Measurements from ENCODE around the gene CCSER1.

The CCSER1 gene

DNA sequence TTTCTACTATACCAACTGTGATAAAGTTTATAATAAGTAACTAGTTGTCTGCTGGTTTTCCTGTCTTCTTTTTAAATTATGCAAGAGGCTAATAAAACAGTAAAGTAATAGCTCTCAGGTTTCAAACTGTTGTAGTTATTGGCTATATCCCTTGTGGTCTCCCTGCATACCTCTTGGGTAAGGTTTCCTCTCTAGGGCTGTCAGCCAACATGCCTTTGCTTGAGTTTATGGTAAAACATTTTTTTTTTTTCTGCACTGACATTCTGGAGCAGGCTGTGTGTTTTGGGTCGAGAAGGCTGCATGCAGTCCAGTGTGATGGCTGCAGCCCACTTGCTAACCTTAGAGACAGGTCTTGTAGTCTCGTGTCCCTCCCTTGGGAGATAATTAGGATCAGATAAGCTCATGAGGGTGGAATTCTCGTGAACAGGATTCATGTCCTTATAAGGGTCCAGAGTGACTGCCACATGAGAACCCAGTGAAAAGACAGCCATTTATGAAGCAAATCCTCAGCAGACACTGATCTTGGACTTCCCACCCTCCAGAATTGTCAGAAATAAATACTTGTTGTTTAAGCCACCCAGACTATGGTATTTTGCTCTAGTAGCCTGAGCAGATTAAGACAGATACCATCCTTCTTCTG lies 831.2 kb downstream of the CCSER1 start:
- DNase-seq (ENCODE audit: low read depth), result no peak

DNA sequence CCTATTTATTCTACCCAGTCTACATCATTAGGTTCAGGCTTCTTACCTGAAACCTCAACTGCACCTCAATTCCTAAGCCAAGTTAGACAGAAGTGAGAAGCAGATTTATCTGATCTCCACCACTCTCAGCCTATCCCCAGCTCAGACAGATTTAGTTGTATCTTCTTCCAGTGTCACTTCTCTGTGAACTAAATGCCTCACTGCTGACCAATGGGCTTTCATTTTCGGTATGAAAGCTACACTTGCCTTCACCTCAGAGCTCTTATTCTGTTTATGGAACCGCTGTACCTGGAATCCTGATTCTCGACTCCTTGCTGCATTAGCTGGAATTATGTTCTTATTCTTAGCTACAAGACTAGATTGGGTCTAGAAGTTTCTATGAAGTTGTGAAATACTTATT lies 833.2 kb downstream of the CCSER1 start:
- no peak for DNase-seq (ENCODE audit: low read depth)

GRCh38 chr4:90960840-90961239 lies 833.6 kb downstream of the CCSER1 start:
- no peak for DNase-seq (ENCODE audit: low read depth)

- DNase-seq (ENCODE audit: low read depth), result no peak
Measured at GRCh38 chr4:90970021-90970420, 842.8 kb downstream of the CCSER1 start.

DNA sequence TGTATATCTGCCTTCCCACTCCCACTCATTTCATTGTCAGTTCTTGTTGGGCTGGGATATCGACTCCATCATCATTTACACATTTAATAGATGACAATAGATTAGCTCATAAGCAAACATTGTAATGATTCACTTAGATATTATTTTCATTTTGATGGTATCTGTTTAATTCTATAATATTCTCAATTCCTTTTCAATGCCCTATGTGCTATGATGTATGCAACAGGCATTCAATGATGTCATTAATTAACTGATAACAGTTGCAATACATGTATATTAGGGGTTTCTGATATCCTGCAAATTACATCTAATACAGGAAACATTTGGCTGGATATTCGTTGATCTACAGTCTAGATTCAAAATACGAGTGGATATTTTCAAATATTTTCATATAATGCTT lies 850.5 kb downstream of the CCSER1 start:
- DNase-seq (ENCODE audit: low read depth), result no peak

DNA sequence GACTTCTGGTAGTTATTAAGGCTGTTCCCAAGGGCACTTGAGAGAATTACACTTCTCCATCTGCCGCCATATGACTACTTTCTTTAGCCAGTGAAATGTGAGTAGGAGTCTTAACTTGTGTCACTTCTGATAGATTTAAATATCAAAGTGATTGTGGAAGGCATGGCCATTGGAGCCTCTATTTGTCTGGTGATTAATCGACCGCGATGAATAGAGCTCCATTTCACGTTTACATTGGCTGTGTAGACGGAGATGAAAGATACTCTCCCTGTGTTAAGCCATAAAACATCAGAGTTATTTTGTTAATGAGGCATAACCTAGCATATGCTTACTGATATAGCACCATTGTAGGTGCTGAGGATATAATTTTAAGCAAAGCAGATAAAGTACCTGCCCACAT lies 852.4 kb downstream of the CCSER1 start:
- DNase-seq (ENCODE audit: low read depth), result no peak

DNA sequence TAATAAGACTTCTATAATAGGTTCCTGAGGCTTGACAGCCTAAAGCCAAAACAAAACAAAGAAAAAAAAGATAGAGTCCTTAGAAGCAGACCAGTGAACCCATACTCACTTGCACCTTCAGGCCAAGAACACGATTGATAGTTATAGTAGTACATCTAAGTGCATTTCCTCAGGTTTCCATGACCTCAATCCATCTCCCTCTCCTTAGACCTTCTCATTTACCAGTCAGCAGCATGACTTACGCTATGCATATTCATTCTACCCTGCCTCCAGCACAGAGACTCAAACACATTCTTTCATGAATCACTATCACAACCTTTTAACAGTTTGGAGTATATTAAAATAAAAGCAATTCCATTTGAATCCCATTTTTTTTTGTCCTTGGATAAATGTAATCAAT lies 855.6 kb downstream of the CCSER1 start:
- DNase-seq (ENCODE audit: low read depth), result no peak

DNA sequence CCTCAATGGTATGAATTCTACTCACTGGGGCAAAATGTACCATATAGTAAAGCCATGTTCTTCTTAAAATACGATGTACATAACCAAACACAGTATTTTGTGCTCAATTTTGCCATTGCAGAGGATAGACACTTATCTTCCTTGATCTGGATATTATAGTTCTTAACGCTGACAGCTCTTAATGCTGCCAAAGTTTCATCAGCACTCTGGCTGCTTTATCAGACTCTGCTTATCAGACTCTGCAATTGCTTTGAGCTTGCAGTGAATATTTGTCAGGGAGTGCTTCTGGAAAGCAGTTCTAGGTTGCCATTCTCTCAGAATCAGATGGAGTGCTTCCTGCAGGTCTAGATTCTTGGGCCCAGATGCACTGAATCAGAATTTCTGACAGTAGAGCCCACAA lies 863.1 kb downstream of the CCSER1 start:
- no peak for DNase-seq (ENCODE audit: low read depth)

- DNase-seq (ENCODE audit: low read depth), result no peak
Measured at GRCh38 chr4:90992213-90992612, 865.0 kb downstream of the CCSER1 start.

DNA sequence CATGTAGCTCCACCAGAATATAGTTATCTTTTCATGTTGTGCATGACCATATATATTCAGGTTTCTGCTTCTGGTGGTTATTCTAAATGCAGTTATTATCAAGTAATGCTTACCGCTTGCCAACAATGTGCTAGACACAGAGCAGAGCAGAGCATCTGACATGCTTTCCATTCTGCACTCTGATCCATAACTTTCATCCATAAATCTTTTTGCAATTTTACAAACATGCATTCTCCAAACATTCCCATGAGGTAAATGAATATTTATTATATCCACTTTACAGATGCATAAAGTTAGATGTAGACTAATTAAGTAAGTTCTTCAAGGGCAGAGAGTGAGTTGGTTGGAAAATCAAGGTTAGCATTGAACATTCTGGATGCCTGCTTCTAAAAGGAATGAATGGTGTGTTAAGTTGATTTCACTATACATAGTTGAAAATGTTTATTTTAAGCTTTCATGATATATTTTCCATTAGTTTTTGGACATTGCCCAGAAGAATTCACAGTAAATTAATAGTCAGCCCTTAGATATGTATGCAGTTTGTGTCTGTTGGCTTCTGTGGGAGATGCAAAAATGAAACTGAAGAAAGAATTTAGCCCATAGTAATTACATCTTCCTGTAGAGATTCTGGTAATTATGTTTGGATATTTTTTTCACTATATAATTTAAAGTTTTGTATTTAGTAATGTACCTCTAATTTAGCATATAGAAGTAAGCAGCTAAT lies 867.8 kb downstream of the CCSER1 start:
- no peak for DNase-seq (ENCODE audit: low read depth)

DNA sequence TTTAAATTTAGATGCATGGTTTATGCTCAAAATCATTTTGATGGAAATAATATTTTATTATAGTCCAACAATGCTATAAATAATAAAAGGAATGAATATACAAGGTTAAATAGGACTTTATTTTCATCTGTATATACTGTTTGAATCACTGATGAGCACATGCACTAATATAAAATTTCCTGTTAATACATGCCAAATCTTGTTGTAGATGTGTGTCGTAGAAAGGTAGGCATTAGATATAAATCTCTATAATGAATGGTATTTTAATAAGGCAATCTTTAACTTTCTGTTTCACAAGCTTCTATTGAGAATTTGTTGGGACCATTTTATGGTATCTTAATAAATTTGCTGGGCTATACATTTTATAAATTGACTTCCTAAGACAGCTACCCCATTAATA lies 868.8 kb downstream of the CCSER1 start:
- no peak for DNase-seq (ENCODE audit: low read depth)

GRCh38 chr4:90996813-90997212 lies 869.6 kb downstream of the CCSER1 start:
- no peak for DNase-seq (ENCODE audit: low read depth)

- DNase-seq (ENCODE audit: low read depth), result no peak
Measured at GRCh38 chr4:91015861-91016260, 888.7 kb downstream of the CCSER1 start.

DNA sequence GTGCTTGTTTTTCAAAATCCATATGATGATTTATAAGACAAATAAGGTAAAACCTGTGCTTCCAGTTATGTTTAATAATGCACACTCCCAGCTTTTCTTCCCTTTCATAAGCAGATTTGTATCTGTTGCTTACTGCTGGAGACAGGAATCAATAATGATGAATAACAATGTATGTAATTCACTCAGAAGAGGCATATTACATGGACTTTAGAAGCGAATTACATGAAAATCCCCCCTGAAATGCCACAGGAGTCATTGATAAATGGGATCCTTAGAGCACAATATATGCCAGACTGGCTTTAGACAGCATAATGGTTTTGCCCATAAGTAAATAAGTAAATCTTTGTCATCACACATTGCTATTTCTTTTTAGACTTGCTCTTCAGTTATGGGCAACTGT lies 892.3 kb downstream of the CCSER1 start:
- no peak for DNase-seq (ENCODE audit: low read depth)

- no peak for DNase-seq (ENCODE audit: low read depth)
Measured at GRCh38 chr4:91025241-91026148, 898.3 kb downstream of the CCSER1 start.

DNA sequence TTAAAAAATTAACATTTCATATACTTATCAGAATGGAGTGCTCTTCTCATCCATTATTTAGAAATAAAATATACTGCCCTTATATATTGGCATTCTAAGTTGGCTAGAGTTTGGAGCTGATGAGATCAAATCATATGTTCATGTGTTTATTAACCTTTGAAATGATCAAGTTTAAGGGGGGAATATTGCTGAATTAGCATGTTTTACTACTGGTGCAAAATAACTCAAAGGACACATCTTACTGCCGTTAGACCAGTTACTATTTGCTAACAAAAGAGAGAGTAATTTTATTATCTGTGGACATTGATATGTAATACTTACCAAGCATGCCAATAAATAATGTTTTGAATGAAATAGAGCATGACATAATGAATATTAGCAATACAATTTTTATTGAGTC lies 901.0 kb downstream of the CCSER1 start:
- DNase-seq (ENCODE audit: low read depth), result no peak

DNA sequence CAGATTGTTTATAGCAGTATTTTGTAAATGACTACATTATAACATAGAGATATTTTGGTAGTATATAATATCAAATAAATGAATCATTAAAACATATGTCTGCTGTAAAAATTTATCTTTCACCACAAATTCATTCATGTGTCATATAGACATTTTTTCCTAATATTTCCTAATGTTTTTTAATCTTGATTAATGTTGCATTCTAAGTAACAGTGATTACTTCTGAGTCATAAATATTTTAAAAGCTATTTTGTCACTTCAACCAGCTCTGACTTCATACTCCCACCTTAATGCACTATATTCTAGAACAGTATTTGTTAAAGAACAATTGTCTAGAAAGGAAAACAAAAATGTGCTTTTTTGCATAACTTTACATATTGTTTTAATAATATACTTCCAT lies 904.6 kb downstream of the CCSER1 start:
- DNase-seq (ENCODE audit: low read depth), result no peak

DNA sequence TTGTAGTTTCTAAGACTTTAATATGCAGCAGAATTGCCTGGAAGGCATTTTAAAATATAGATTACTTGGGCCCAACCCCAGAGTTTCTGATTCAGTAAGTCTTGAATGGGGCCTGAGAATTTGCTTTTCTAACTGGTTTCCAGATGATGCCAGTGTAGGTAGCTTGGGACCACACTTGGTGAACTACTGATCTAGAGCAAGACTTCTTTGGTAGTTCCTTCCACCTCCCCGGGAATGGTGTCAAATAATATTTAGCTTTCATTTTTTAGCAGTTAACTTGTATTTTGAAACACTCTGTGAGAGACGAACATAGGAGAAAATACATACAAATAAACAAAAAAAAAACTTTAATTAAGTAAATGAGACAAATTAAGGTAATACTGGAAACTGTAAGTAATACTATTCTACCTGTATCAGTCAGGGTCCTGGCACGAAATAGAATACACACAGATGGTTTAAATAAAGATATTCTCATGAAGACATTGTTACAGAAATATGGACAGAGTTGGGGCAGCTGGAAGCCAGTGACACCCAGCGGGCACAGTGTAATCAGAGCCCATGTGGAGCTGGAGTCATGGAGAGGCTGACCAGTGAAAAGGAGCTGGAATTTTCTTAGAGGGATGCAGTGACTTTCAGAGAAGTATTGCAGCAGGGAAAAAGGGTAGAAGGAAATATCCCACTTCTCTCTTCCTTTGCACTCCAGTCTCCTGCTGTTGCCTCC lies 905.7 kb downstream of the CCSER1 start:
- DNase-seq (ENCODE audit: low read depth), result no peak

DNA sequence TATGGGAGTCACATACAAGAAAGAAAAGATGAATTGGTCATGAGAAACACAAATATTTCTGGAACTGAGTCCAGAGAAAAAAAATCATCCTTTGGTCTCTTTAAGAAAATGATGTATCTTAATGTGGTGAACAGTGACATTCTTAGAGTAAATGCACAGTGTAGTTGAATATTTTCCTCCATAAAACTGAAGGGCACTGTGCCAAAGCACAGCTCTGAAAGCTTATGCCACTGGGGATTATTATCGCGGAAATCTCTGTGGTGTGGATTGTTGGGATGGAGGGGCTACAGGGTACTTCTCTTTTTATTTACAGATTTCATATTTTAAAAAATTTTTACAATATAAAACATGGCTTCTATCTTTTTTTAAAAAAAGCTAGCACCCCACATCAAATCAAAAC lies 908.1 kb downstream of the CCSER1 start:
- DNase-seq (ENCODE audit: low read depth), result no peak

DNA sequence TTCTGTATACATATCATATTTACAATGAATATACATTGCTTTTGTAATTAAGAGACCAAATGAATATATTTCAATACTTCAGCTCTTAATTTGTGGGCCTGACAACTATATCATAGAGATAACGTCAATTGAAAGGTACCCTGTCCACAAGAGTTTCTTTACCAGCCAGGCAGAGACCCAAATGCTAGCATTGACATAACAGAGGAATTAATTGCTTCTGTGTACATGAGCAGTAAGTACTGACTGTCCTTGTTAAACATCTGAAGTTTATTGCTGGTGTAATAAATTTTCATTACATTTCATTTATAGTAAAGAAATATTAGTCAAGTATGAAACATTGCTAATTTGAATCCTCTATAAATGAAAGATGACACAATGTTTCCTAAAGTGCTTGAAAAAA lies 910.8 kb downstream of the CCSER1 start:
- DNase-seq (ENCODE audit: low read depth), result no peak

DNA sequence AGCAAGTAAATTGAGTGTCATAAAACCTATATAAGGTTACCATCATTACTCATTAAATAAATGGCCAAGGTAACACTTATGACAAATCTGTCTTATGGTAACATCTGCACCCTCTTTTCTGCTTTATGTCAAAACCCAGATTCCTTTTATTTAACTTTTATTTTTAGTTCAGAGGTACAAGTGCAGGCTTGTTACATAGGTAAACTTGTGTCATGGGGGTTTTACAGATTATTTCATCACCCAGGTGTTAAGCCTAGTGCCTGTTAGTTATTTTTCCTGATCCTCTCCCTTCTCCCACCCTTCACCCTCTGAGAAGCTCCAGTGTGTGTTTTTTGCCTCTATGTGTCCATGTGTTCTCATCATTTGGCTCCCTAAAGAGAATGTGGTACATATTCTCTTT lies 930.7 kb downstream of the CCSER1 start:
- DNase-seq (ENCODE audit: low read depth), result no peak

DNA sequence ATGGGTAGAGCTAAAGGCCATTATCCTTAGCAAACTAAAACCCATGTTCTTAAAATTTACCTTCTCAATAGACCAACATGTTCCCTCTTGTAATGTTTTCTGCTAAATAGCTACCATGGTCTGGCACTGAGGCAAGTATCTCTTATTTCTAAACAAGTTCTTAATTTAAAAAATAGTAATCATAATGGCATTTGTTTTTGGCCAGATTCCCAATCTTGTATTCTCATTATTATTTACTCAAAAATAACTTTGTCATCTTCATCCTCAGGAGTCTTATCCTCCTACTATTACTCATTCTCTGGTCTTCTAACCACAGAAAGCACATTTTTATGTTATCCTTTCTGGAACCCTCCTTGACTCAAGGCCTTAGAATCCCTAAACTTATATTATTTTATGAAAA lies 931.2 kb downstream of the CCSER1 start:
- DNase-seq (ENCODE audit: low read depth), result no peak

Data from activated T-cell treated with anti-CD3 and anti-CD28 coated beads for 24 hours (primary cell).